ENCODE results near the gene GTF2F2. TPM values are rescaled to one million over a fixed set of nuclear protein-coding genes. Genes with fewer than 3 reads are reported as not detected.

Gene GTF2F2
- total RNA-seq, 1 donor from 2014 or later: 24.8 TPM

- H3K27ac Mint-ChIP-seq: no peak overlapping the region
- H3K9me3 Mint-ChIP-seq (ENCODE audit: low read depth): no peaks in the 10 kb centered on the region
- H3K4me3 Mint-ChIP-seq (ENCODE audit: low read depth): no peak overlapping the region
- no peak for DNase-seq (ENCODE audit: low spot score, unreplicated experiment)
- no peak for TF ChIP-seq CTCF (IDR thresholded peaks at IDR 0.05; ENCODE audit: unreplicated experiment)
- no peaks in the 10 kb centered on the region for H3K36me3 Mint-ChIP-seq (ENCODE audit: insufficient read depth)
- peaks cover 7% of the 10 kb centered on the region for H3K4me1 Mint-ChIP-seq (ENCODE audit: low read depth)
- no peaks in the 10 kb centered on the region for H3K27me3 Mint-ChIP-seq
Observed at GRCh38 chr13:45102136-45102507, 18.2 kb upstream of the GTF2F2 start.

- Mint-ChIP-seq H3K36me3 (ENCODE audit: insufficient read depth) (no peaks in the 10 kb centered on the region), H3K9me3 (ENCODE audit: low read depth) (no peaks in the 10 kb centered on the region), H3K4me1 (ENCODE audit: low read depth) (peaks cover 7% of the 10 kb centered on the region), H3K27me3 (no peaks in the 10 kb centered on the region), H3K4me3 (ENCODE audit: low read depth) (no peak overlapping the region), H3K27ac (no peak overlapping the region)
- no peak for DNase-seq (ENCODE audit: low spot score, unreplicated experiment)
- no peak for TF ChIP-seq CTCF (IDR thresholded peaks at IDR 0.05; ENCODE audit: unreplicated experiment)
Observed at GRCh38 chr13:45103449-45103848, 16.9 kb upstream of the GTF2F2 start.

GRCh38 chr13:45104261-45104660, 16.0 kb upstream of the GTF2F2 start:
- H3K4me1 Mint-ChIP-seq (ENCODE audit: low read depth): peaks cover 7% of the 10 kb centered on the region
- no peaks in the 10 kb centered on the region for H3K36me3 Mint-ChIP-seq (ENCODE audit: insufficient read depth)
- H3K4me3 Mint-ChIP-seq (ENCODE audit: low read depth): no peak overlapping the region
- no peak for DNase-seq (ENCODE audit: low spot score, unreplicated experiment)
- H3K9me3 Mint-ChIP-seq (ENCODE audit: low read depth): no peaks in the 10 kb centered on the region
- H3K27ac Mint-ChIP-seq: no peak overlapping the region
- no peaks in the 10 kb centered on the region for H3K27me3 Mint-ChIP-seq
- no peak for TF ChIP-seq CTCF (IDR thresholded peaks at IDR 0.05; ENCODE audit: unreplicated experiment)

- no peak overlapping the region for H3K4me3 Mint-ChIP-seq (ENCODE audit: low read depth)
- TF ChIP-seq CTCF (IDR thresholded peaks at IDR 0.05; ENCODE audit: unreplicated experiment): no peak
- no peak for DNase-seq (ENCODE audit: low spot score, unreplicated experiment)
Observed at GRCh38 chr13:45105895-45106294, 14.4 kb upstream of the GTF2F2 start.

GRCh38 chr13:45107539-45107938, 12.8 kb upstream of the GTF2F2 start:
- no peak overlapping the region for H3K4me3 Mint-ChIP-seq (ENCODE audit: low read depth)
- H3K4me1 Mint-ChIP-seq (ENCODE audit: low read depth): peaks cover 3% of the 10 kb centered on the region
- no peaks in the 10 kb centered on the region for H3K27me3 Mint-ChIP-seq
- no peaks in the 10 kb centered on the region for H3K36me3 Mint-ChIP-seq (ENCODE audit: insufficient read depth)
- H3K27ac Mint-ChIP-seq: no peak overlapping the region
- TF ChIP-seq CTCF (IDR thresholded peaks at IDR 0.05; ENCODE audit: unreplicated experiment): no peak
- H3K9me3 Mint-ChIP-seq (ENCODE audit: low read depth): no peaks in the 10 kb centered on the region
- DNase-seq (ENCODE audit: low spot score, unreplicated experiment): no peak

More at GRCh38 chr13:45105895-45106294, 14.4 kb upstream of the GTF2F2 start:
- no peaks in the 10 kb centered on the region for H3K36me3 Mint-ChIP-seq (ENCODE audit: insufficient read depth)
- no peak overlapping the region for H3K27ac Mint-ChIP-seq
- no peaks in the 10 kb centered on the region for H3K9me3 Mint-ChIP-seq (ENCODE audit: low read depth)
- H3K4me1 Mint-ChIP-seq (ENCODE audit: low read depth): peaks cover 7% of the 10 kb centered on the region
- no peaks in the 10 kb centered on the region for H3K27me3 Mint-ChIP-seq

All from progenitor cell of endocrine pancreas (in vitro differentiated cells).